Liver (tissue), 9 donors: ENCODE measurements around the gene RARS2. TPM values are rescaled to one million over a fixed set of nuclear protein-coding genes. Genes with fewer than 3 reads are reported as not detected.

Experiments used
- DNase-seq: peaks from one replicate; pipeline ENCODE4 v3.0.0-alpha.2; 2017; ENCODE audit warnings: low spot score
- H3K27ac ChIP-seq, 2 donors: one replicate each; pipeline ENCODE4 v1.7.0; 2013; ENCODE audit warnings: inconsistent platforms in 2 of 2, low read length in 2 of 2, control low read depth in 1 of 2, low read depth in 1 of 2, mild to moderate bottlenecking in 1 of 2
- H3K27me3 ChIP-seq, 4 donors: one replicate each; pipeline versions ENCODE4 v1.6.1 to v1.7.0; 2013; ENCODE audit warnings: low read length in 3 of 4, inconsistent platforms in 1 of 4, mild to moderate bottlenecking in 1 of 4, moderate library complexity in 1 of 4; ENCODE audit not compliant: control insufficient read depth in 4 of 4, insufficient read depth in 4 of 4
- H3K36me3 ChIP-seq, 4 donors: one replicate each; pipeline versions ENCODE4 v1.6.1 to v1.7.0; 2013; ENCODE audit warnings: low read length in 3 of 4, mild to moderate bottlenecking in 3 of 4, low read depth in 1 of 4, moderate library complexity in 1 of 4; ENCODE audit not compliant: control insufficient read depth in 4 of 4, insufficient read depth in 3 of 4
- H3K4me1 ChIP-seq, 4 donors: one replicate each; pipeline versions ENCODE4 v1.6.1 to v1.7.0; 2013; ENCODE audit warnings: low read length in 3 of 4, mild to moderate bottlenecking in 3 of 4, moderate library complexity in 1 of 4; ENCODE audit not compliant: control insufficient read depth in 4 of 4, insufficient read depth in 4 of 4
- H3K4me3 ChIP-seq, 3 donors: one replicate each; pipeline versions ENCODE4 v1.6.1 to v1.7.0; 2013; ENCODE audit warnings: low read length in 3 of 3, control low read depth in 1 of 3, low read depth in 1 of 3, mild to moderate bottlenecking in 1 of 3
- H3K9ac ChIP-seq, 2 donors: one replicate each; pipeline ENCODE4 v1.7.0; 2013; ENCODE audit warnings: low read length in 2 of 2, mild to moderate bottlenecking in 2 of 2, moderate library complexity in 2 of 2, control low read depth in 1 of 2, low read depth in 1 of 2
- H3K9me3 ChIP-seq, 4 donors: one replicate each; pipeline versions ENCODE4 v1.6.1 to v1.7.0; 2013; ENCODE audit warnings: low read length in 3 of 4; ENCODE audit not compliant: control insufficient read depth in 4 of 4
- EGR1 ChIP-seq, 2 donors: IDR thresholded peaks; 2 replicates each; pipeline ENCODE4 v1.6.1; 2016 to 2018; ENCODE audit warnings: antibody characterized with exemption in 2 of 2, low read depth in 2 of 2
- FOXA1 ChIP-seq: IDR thresholded peaks from 2 replicates; pipeline ENCODE4 v1.6.1; 2016; ENCODE audit warnings: antibody characterized with exemption
- FOXA2 ChIP-seq: IDR thresholded peaks from 2 replicates; pipeline ENCODE4 v1.6.1; 2016; ENCODE audit warnings: antibody characterized with exemption
- HNF4A ChIP-seq, 2 donors: conservative IDR thresholded peaks; 2 replicates each; pipeline ENCODE4 v1.6.1; 2016; ENCODE audit warnings: antibody characterized with exemption in 2 of 2, mild to moderate bottlenecking in 2 of 2
- HNF4G ChIP-seq: IDR thresholded peaks from 2 replicates; pipeline ENCODE4 v1.6.1; 2016; ENCODE audit warnings: antibody characterized with exemption
- RAD21 ChIP-seq, 2 donors: IDR thresholded peaks; 2 replicates each; pipeline ENCODE4 v1.6.1; 2016; ENCODE audit warnings: antibody characterized with exemption in 2 of 2, mild to moderate bottlenecking in 2 of 2
- RXRA ChIP-seq, 2 donors: IDR thresholded peaks; 2 replicates each; pipeline ENCODE4 v1.6.1; 2017 to 2018; ENCODE audit warnings: antibody characterized with exemption in 2 of 2, mild to moderate bottlenecking in 1 of 2
- SP1 ChIP-seq: IDR thresholded peaks from 2 replicates; pipeline ENCODE4 v1.6.1; 2018; ENCODE audit warnings: antibody characterized with exemption, mild to moderate bottlenecking
- TAF1 ChIP-seq: conservative IDR thresholded peaks from 2 replicates; pipeline ENCODE4 v1.6.1; 2016; ENCODE audit warnings: antibody characterized with exemption, mild to moderate bottlenecking
- YY1 ChIP-seq: IDR thresholded peaks from 2 replicates; pipeline ENCODE4 v1.6.1; 2016; ENCODE audit warnings: antibody characterized with exemption, mild to moderate bottlenecking
- WGBS: extraction: QIAGEN DNeasy Blood & Tissue Kit; methylation state at CpG from one replicate; pipeline ENCODE4 v1.1.7; 2013; 5-methylcytosine and 5-hydroxymethylcytosine counted together
- polyA plus RNA-seq, 2 donors: library from polyadenylated mRNA; stranded (reverse) in 1 of 2; unstranded in 1 of 2; fragments of 200-250 nt in 1 of 2; fragments of >200 nt in 1 of 2; fragmentation: Nextera tagmentation in 1 of 2; extraction: Ambion mirVana in 1 of 2; gene quantifications; one replicate each; pipeline versions ENCODE4 v1.2.1 to v1.2.3, GENCODE V29; 2013 to 2015
- total RNA-seq, 2 donors: library from RNA; depleted of rRNA; stranded (reverse); fragments of >200 nt; gene quantifications; one replicate each; pipeline ENCODE4 v1.2.3, GENCODE V29; 2014
- TF ChIP-seq, protein P1 (sequence below): IDR thresholded peaks from 2 replicates; pipeline ENCODE4 v1.6.1; 2016; ENCODE audit warnings: antibody characterized with exemption, mild to moderate bottlenecking
- TF ChIP-seq, protein P2 (sequence below): IDR thresholded peaks from 2 replicates; pipeline ENCODE4 v1.6.1; 2016; ENCODE audit warnings: antibody characterized with exemption
- TF ChIP-seq, protein P3 (sequence below): IDR thresholded peaks from 2 replicates; pipeline ENCODE4 v1.6.1; 2016; ENCODE audit warnings: antibody characterized with exemption
- TF ChIP-seq, protein P4 (sequence below): IDR thresholded peaks from 2 replicates; pipeline ENCODE4 v1.6.1; 2016; ENCODE audit warnings: antibody characterized with exemption
- donor health status: healthy.
- donor health status: healthy.
- donor health status: healthy.
- donor health status: healthy.
- donor health status: healthy.

Gene RARS2
- total and polyA plus RNA-seq, 4 donors, result 10.9 to 19.2 (median 16.4) TPM

DNA sequence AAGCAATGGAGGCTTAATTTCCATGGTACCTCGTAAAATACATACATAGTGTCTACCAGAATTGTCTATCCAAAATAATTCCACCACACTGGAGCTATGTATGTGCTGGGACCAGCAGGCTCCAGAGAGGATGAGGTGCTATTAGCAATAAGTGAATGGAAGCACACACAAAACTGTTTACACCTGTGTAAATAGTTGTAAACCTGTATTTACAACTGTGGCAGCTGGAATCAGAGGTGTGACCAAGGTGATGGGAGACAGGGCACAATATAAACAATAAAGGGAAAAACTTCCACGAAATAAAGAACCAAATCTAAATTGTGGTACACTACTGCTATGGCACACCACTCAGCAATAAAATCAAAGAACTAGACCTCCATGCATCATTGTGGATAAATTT lies 14.4 kb downstream of the RARS2 start (continued):
- TF ChIP-seq, protein P1, sequence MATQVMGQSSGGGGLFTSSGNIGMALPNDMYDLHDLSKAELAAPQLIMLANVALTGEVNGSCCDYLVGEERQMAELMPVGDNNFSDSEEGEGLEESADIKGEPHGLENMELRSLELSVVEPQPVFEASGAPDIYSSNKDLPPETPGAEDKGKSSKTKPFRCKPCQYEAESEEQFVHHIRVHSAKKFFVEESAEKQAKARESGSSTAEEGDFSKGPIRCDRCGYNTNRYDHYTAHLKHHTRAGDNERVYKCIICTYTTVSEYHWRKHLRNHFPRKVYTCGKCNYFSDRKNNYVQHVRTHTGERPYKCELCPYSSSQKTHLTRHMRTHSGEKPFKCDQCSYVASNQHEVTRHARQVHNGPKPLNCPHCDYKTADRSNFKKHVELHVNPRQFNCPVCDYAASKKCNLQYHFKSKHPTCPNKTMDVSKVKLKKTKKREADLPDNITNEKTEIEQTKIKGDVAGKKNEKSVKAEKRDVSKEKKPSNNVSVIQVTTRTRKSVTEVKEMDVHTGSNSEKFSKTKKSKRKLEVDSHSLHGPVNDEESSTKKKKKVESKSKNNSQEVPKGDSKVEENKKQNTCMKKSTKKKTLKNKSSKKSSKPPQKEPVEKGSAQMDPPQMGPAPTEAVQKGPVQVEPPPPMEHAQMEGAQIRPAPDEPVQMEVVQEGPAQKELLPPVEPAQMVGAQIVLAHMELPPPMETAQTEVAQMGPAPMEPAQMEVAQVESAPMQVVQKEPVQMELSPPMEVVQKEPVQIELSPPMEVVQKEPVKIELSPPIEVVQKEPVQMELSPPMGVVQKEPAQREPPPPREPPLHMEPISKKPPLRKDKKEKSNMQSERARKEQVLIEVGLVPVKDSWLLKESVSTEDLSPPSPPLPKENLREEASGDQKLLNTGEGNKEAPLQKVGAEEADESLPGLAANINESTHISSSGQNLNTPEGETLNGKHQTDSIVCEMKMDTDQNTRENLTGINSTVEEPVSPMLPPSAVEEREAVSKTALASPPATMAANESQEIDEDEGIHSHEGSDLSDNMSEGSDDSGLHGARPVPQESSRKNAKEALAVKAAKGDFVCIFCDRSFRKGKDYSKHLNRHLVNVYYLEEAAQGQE, result no peak

DNA sequence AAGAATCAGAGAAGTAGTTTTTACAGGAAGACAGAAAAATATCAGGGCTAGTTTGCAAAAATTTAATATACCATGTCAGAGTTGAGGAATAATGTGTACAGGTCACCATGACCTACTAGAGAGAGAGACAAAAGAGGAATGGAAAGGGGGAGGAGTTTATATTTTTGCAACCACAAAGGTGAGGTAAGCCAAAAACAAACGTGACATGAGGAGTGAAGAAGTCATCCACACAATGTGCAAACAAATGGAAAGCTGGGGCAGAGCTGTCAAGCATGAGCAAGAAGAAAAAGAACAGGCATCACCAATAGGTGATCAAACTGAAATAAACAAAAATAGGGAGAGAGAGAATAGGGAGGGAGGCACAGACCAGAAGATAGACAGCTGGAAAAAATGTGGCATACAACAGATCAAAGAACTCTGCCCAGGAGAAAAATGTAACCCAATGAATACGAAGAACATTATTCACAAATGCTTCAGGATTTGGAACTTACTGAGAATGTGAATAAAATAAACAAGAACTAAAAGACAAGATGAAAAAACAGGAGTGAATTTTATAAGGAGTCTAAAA lies 15.5 kb downstream of the RARS2 start:
- Histone ChIP-seq H3K9ac (no peak overlapping the region), H3K4me3 (no peak overlapping the region), H3K27ac (no peak overlapping the region), H3K9me3 (no peaks in the 10 kb centered on the region), H3K4me1 (peaks cover 0 to 5% (median 2%) of the 10 kb centered on the region in 4 donors), H3K27me3 (no peaks in the 10 kb centered on the region), H3K36me3 (peaks cover 0 to 3% (median 1%) of the 10 kb centered on the region in 4 donors)
- WGBS, result 51% methylated on average over 2 of the region's 2 CpGs
- DNase-seq, result no peak
- TF ChIP-seq HNF4A (conservative IDR thresholded peaks at IDR 0.05), result peak in 1 of 2 donors; percentile 18
- peak; percentile 6 to 25 for TF ChIP-seq RXRA (IDR thresholded peaks at IDR 0.05)
- no peak for TF ChIP-seq TAF1

DNA sequence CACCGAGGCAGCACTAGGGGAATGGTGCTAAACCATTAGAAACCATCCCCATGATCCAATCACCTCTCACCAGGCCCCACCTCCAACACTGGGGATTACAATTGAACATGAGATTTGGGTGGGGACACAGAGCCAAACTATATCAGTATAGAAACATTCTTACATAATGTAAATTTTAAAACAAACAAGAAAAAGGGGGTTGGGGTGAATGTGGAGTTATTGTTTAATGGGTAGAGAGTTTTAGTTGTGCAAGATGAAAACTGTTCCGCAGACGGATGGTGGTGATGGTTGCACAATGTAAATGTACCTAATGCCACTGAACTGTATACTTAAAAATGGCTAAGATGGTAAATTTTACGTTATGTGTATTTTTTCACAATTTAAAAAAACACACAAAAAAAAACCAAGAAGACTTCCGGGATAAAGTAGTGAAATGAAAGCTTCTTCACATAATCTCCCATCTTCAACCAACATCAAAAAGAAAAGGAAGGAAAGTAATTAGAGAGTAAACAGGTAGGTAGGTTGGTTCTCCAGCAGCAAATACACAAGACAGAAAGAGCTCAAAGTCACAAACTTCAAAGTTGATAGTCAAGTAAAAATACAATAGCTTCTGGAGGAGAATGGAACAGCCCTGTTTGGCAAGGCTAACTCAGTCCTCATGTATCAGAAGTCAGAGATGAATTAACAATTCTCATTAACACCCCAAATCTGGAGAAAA lies 16.3 kb downstream of the RARS2 start:
- Histone ChIP-seq H3K36me3 (peaks cover 0 to 3% (median 1%) of the 10 kb centered on the region in 4 donors), H3K27ac (no peak overlapping the region), H3K4me1 (peaks cover 0 to 5% (median 2%) of the 10 kb centered on the region in 4 donors), H3K9ac (no peak overlapping the region), H3K4me3 (no peak overlapping the region), H3K27me3 (no peaks in the 10 kb centered on the region), H3K9me3 (no peaks in the 10 kb centered on the region)
- 95% methylated on average over 5 of the region's 5 CpGs for WGBS
- DNase-seq, result no peak
- TF ChIP-seq SP1, result no peak
- TF ChIP-seq TAF1, result no peak
- TF ChIP-seq HNF4A (conservative IDR thresholded peaks at IDR 0.05), result no peak
- TF ChIP-seq, protein P2, sequence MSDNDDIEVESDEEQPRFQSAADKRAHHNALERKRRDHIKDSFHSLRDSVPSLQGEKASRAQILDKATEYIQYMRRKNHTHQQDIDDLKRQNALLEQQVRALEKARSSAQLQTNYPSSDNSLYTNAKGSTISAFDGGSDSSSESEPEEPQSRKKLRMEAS, result no peak
- TF ChIP-seq, protein P3, sequence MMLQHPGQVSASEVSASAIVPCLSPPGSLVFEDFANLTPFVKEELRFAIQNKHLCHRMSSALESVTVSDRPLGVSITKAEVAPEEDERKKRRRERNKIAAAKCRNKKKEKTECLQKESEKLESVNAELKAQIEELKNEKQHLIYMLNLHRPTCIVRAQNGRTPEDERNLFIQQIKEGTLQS, result no peak
- TF ChIP-seq FOXA1, result no peak

DNA sequence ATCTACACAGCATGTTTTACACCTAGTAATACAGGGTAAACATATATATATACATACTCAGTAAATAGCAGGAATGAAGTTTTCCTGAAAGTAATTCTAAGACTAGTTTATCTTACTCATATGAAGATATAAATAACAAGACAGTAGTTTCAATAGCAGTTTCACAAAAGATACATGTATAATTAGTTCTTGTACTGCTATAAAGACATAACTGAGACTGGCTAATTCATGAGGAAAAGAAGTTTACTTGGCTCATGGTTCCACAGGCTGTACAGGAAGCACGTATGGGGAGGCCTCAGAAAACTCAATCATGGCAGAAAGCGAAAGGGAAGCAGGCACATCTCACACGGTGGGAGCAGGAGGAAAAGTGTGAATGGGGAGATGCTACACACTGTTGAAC lies 16.9 kb downstream of the RARS2 start:
- no peak overlapping the region for H3K4me3 ChIP-seq
- 92% methylated on average over 3 of the region's 3 CpGs for WGBS
- no peaks in the 10 kb centered on the region for H3K27me3 ChIP-seq
- H3K9me3 ChIP-seq, result no peaks in the 10 kb centered on the region
- peaks cover 0 to 5% (median 2%) of the 10 kb centered on the region in 4 donors for H3K4me1 ChIP-seq
- DNase-seq, result no peak
- H3K36me3 ChIP-seq, result peaks cover 0 to 7% (median 4%) of the 10 kb centered on the region in 4 donors
- H3K27ac ChIP-seq, result no peak overlapping the region
- no peak overlapping the region for H3K9ac ChIP-seq
- TF ChIP-seq SP1 (no peak), HNF4G (no peak), FOXA2 (no peak), RXRA (IDR thresholded peaks at IDR 0.05) (no peak), EGR1 (IDR thresholded peaks at IDR 0.05; ENCODE audit: low read depth in 2 of 2) (no peak), TAF1 (no peak), HNF4A (conservative IDR thresholded peaks at IDR 0.05) (no peak), RAD21 (IDR thresholded peaks at IDR 0.05) (no peak), YY1 (no peak)
- TF ChIP-seq, protein P4, sequence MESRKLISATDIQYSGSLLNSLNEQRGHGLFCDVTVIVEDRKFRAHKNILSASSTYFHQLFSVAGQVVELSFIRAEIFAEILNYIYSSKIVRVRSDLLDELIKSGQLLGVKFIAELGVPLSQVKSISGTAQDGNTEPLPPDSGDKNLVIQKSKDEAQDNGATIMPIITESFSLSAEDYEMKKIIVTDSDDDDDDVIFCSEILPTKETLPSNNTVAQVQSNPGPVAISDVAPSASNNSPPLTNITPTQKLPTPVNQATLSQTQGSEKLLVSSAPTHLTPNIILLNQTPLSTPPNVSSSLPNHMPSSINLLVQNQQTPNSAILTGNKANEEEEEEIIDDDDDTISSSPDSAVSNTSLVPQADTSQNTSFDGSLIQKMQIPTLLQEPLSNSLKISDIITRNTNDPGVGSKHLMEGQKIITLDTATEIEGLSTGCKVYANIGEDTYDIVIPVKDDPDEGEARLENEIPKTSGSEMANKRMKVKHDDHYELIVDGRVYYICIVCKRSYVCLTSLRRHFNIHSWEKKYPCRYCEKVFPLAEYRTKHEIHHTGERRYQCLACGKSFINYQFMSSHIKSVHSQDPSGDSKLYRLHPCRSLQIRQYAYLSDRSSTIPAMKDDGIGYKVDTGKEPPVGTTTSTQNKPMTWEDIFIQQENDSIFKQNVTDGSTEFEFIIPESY, result no peak
- TF ChIP-seq, protein P1, result no peak
- TF ChIP-seq, protein P3, result no peak
